Caco-2 (cell line): ENCODE data around the gene ADRA2B. TPM values are rescaled to one million over a fixed set of nuclear protein-coding genes. Genes with fewer than 3 reads are reported as not detected.

ENCODE experiments used
- BruUV-seq: library from RNA; stranded (reverse); fragments of 400-500 nt; replicated peaks from 2 replicates; lab custom pipeline; 2021; lab: Mats Ljungman, UMichigan
- CTCF ChIA-PET: fragments of 300-600 bp; sonication (Branson Sonifier 250); formaldehyde crosslinking; loops from one replicate; lab custom pipeline; 2022; ENCODE audit warnings: antibody characterized with exemption; lab: Charles Lee
- POLR2A ChIA-PET: fragments of 300-600 bp; sonication (Branson Sonifier 250); formaldehyde crosslinking; loops from one replicate; lab custom pipeline; 2022; ENCODE audit warnings: antibody characterized with exemption; lab: Charles Lee
- DNase-seq, 2 experiments: peaks; one replicate each; pipeline versions ENCODE4 v3.0.0 to v3.0.0-alpha.2; 2020 to 2022
- H3K27me3 ChIP-seq: replicated peaks from 2 replicates; pipeline ENCODE4 v1.6.0; 2011; ENCODE audit warnings: low read length; ENCODE audit not compliant: control insufficient read depth, insufficient read depth
- H3K36me3 ChIP-seq: 2 replicates; pipeline ENCODE4 v1.5.1; 2011; ENCODE audit warnings: low read length; ENCODE audit not compliant: control insufficient read depth, insufficient read depth
- H3K4me1 ChIP-seq: fragments of 250-450 bp; sonication (Bioruptor Pico); 2 replicates; pipeline ENCODE4 v1.5.1; 2020; ENCODE audit warnings: mild to moderate bottlenecking
- H3K4me3 ChIP-seq: 2 replicates; pipeline ENCODE4 v1.5.1; 2011; ENCODE audit warnings: low read depth, mild to moderate bottlenecking, control low read depth, low read length
- H3K9me3 ChIP-seq: fragments of 250-450 bp; sonication (Bioruptor Pico); 2 replicates; pipeline ENCODE4 v1.5.1; 2020; ENCODE audit warnings: mild to moderate bottlenecking, moderate library complexity
- H3K27ac Mint-ChIP-seq: one replicate; pipeline ENCODE4 v1.8.0; 2022; ENCODE audit warnings: mixed read lengths; ENCODE audit not compliant: unreplicated experiment
- H3K27me3 Mint-ChIP-seq: one replicate; pipeline ENCODE4 v1.8.0; 2022; ENCODE audit warnings: mixed read lengths; ENCODE audit not compliant: insufficient read depth, unreplicated experiment
- H3K36me3 Mint-ChIP-seq: one replicate; pipeline ENCODE4 v1.8.0; 2022; ENCODE audit warnings: mild to moderate bottlenecking, mixed read lengths; ENCODE audit not compliant: insufficient read depth, unreplicated experiment
- H3K4me1 Mint-ChIP-seq: one replicate; pipeline ENCODE4 v1.8.0; 2022; ENCODE audit warnings: low read depth, mixed read lengths; ENCODE audit not compliant: unreplicated experiment
- H3K4me3 Mint-ChIP-seq: one replicate; pipeline ENCODE4 v1.8.0; 2022; ENCODE audit warnings: mild to moderate bottlenecking, moderate library complexity, mixed read lengths; ENCODE audit not compliant: unreplicated experiment
- H3K9me3 Mint-ChIP-seq: one replicate; pipeline ENCODE4 v1.8.0; 2022; ENCODE audit warnings: mixed read lengths; ENCODE audit not compliant: unreplicated experiment
- CTCF ChIP-seq, 2 experiments: fragments of 200-600 bp in 1 of 2; IDR thresholded peaks; 1 replicate in 1 of 2; 2 replicates in 1 of 2; pipeline versions ENCODE4 v1.5.1 to v1.8.0; 2011 to 2022; ENCODE audit warnings: antibody characterized with exemption in 1 of 2, control low read depth in 1 of 2, inconsistent platforms in 1 of 2, low read depth in 1 of 2, low read length in 1 of 2, mild to moderate bottlenecking in 1 of 2, moderate library complexity in 1 of 2; ENCODE audit not compliant: insufficient read depth in 1 of 2, severe bottlenecking in 1 of 2, unreplicated experiment in 1 of 2
- intact Hi-C: fragments of 100-400 bp; cut with micrococcal nuclease; formaldehyde crosslinking; loops from one replicate; pipeline ENCODE4 v1.10.0; 2022; ENCODE audit not compliant: unreplicated experiment
- total RNA-seq: library from RNA; stranded (reverse); gene quantifications from 2 replicates; pipeline ENCODE4 v1.2.3, GENCODE V29; 2022

The ADRA2B gene
- total RNA-seq, 1 experiment from 2014 or later, result 0.20 TPM

DNA sequence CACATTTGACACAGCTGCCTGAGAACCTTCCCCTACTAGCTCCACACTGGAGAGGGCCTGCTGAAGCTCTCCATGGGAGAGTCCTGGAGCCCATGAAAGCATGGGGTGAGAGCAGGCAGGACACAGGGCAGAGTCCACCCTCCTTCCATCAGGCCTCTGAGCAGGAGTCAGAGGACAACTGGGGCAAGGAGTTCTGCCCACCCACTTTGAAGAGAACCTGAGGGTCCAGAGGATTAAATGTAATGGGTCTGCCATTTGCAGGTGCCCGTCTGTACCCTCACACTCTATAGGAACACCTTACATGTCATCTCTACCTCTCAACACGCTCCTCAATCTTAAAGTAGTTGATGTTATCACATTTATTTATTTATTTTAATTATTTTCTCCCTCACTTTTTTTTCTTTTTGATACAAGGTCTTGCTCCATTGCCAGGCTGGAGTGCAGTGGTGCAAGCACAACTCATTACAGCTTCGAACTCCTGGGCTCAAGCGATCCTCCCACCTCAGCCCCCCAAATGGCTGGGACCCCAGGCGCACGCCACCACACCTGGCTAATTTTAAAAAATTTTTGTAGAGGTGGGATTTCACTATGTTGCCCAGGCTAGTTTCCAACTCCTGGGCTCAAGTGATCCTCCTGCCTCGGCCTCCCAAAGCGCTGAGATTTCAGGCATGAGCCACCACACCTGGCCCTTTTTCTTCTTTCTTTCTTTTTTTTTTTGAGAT lies 10.2 kb downstream of the ADRA2B start:
- Mint-ChIP-seq H3K36me3 (no peaks in the 10 kb centered on the region), H3K4me3 (no peak overlapping the region), H3K4me1 (no peaks in the 10 kb centered on the region), H3K9me3 (no peaks in the 10 kb centered on the region), H3K27ac (no peak overlapping the region), H3K27me3 (no peaks in the 10 kb centered on the region)
- peak in 1 of 2 experiments; percentile 11 for DNase-seq
- no peak for TF ChIP-seq CTCF (IDR thresholded peaks at IDR 0.05; ENCODE audit: insufficient read depth in 1 of 2, low read depth in 1 of 2, low read length in 1 of 2, severe bottlenecking in 1 of 2, unreplicated experiment in 1 of 2)
- Histone ChIP-seq H3K4me3 (no peak overlapping the region), H3K36me3 (no peaks in the 10 kb centered on the region), H3K9me3 (peaks cover 7% of the 10 kb centered on the region; the same call in 1 of the 2 replicates), H3K27me3 (no peaks in the 10 kb centered on the region), H3K4me1 (peaks cover 9% of the 10 kb centered on the region; the same call in 1 of the 2 replicates)
- intact Hi-C loops, result no loop called here
- BruUV-seq, result no TSS peak
- ChIA-PET CTCF (interaction anchor here (0.6 kb wide), 1 partner anchor 235 kb away, joined by 6 read pairs; no protein-coding TSS in a partner anchor), POLR2A (no interaction called here)

- Histone ChIP-seq H3K9me3 (peaks cover 7% of the 10 kb centered on the region; the same call in 1 of the 2 replicates), H3K36me3 (no peaks in the 10 kb centered on the region), H3K27me3 (no peaks in the 10 kb centered on the region), H3K4me3 (no peak overlapping the region), H3K4me1 (peaks cover 9% of the 10 kb centered on the region; the same call in 1 of the 2 replicates)
- H3K27me3 Mint-ChIP-seq, result no peaks in the 10 kb centered on the region
- TF ChIP-seq CTCF (IDR thresholded peaks at IDR 0.05; ENCODE audit: insufficient read depth in 1 of 2, low read depth in 1 of 2, low read length in 1 of 2, severe bottlenecking in 1 of 2, unreplicated experiment in 1 of 2), result no peak
- no peaks in the 10 kb centered on the region for H3K9me3 Mint-ChIP-seq
- DNase-seq, result peak in 1 of 2 experiments; percentile 20
- POLR2A ChIA-PET, result no interaction called here
- no TSS peak for BruUV-seq
- H3K4me1 Mint-ChIP-seq, result no peaks in the 10 kb centered on the region
- CTCF ChIA-PET, result no interaction called here
- H3K27ac Mint-ChIP-seq, result no peak overlapping the region
- no peaks in the 10 kb centered on the region for H3K36me3 Mint-ChIP-seq
- intact Hi-C loops, result no loop called here
- H3K4me3 Mint-ChIP-seq, result no peak overlapping the region
These were observed 11.0 kb downstream of the ADRA2B start for GRCh38 chr2:96105152-96105915.

GRCh38 chr2:96104487-96104861 lies 11.9 kb downstream of the ADRA2B start:
- no peak overlapping the region for H3K4me3 Mint-ChIP-seq
- Histone ChIP-seq H3K4me1 (peaks cover 9% of the 10 kb centered on the region; the same call in 1 of the 2 replicates), H3K27me3 (no peaks in the 10 kb centered on the region), H3K36me3 (no peaks in the 10 kb centered on the region), H3K4me3 (no peak overlapping the region), H3K9me3 (peaks cover 7% of the 10 kb centered on the region; the same call in 1 of the 2 replicates)
- no peaks in the 10 kb centered on the region for H3K4me1 Mint-ChIP-seq
- no peaks in the 10 kb centered on the region for H3K27me3 Mint-ChIP-seq
- intact Hi-C loops, result no loop called here
- DNase-seq, result peak in 1 of 2 experiments; percentile 23
- H3K36me3 Mint-ChIP-seq, result no peaks in the 10 kb centered on the region
- ChIA-PET CTCF (no interaction called here), POLR2A (no interaction called here)
- no TSS peak for BruUV-seq
- H3K27ac Mint-ChIP-seq, result no peak overlapping the region
- H3K9me3 Mint-ChIP-seq, result no peaks in the 10 kb centered on the region
- no peak for TF ChIP-seq CTCF (IDR thresholded peaks at IDR 0.05; ENCODE audit: insufficient read depth in 1 of 2, low read depth in 1 of 2, low read length in 1 of 2, severe bottlenecking in 1 of 2, unreplicated experiment in 1 of 2)
